OCI-LY3 (cell line): ENCODE data around the gene ZNF324B.

Experiments
- CTCF ChIP-seq: fragments of 200-600, 300-600 bp; sonication (generic); IDR thresholded peaks from 2 replicates; pipeline ENCODE4 v1.5.1; 2014; ENCODE audit warnings: antibody characterized with exemption, low read length, low read depth
- EZH2phosphoT487 ChIP-seq: fragments of 200-600 bp; shearing (Covaris generic); IDR thresholded peaks from 2 replicates; pipeline ENCODE4 v1.6.1; 2018; ENCODE audit warnings: antibody characterized with exemption, mixed run types, low read depth

DNA sequence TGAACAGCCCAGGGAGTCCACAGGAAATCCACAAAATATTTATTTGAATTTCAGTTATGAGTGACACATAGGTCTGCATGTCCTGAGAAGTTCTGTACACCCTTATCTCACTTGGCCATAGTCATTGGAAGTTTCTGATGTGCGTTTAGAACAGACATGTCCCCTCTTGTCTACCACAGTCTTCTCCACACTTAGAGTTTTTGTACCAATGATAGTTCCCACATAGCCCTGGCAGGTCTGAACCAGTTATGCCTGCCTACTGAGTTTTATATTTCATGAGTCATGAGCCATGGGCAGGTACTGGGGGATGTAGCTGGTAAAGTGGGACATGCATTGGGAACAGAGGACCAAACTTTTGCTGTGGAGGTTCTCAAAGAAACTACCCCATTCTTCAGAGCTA lies 22.8 kb upstream of the ZNF324B start:
- TF ChIP-seq CTCF (no peak), EZH2phosphoT487 (no peak)
